HepG2 (cell line): Measurements from ENCODE around the gene HEATR1.

Experiments
- ADNP ChIP-seq: sonication (generic); formaldehyde crosslinking; IDR thresholded peaks from 2 replicates; pipeline ENCODE4 v1.4.0; 2020; ENCODE audit warnings: missing genetic modification reagents
- DDIT3 ChIP-seq: sonication (generic); formaldehyde crosslinking; IDR thresholded peaks from 2 replicates; pipeline ENCODE4 v1.4.0; 2020; ENCODE audit warnings: mild to moderate bottlenecking, missing genetic modification reagents
- EZH2 ChIP-seq: conservative IDR thresholded peaks from 2 replicates; pipeline ENCODE4 v1.6.1; 2012; ENCODE audit warnings: mild to moderate bottlenecking, low read depth, low read length, moderate library complexity
- MYC ChIP-seq: sonication (generic); formaldehyde crosslinking; IDR thresholded peaks from 2 replicates; pipeline ENCODE4 v1.9.0; 2021; ENCODE audit warnings: missing genetic modification reagents, borderline replicate concordance
- POLR2A ChIP-seq, 2 experiments: IDR thresholded peaks; 2 replicates each; pipeline ENCODE4 v1.6.1; 2011; ENCODE audit warnings: low read depth in 2 of 2, low read length in 2 of 2, mild to moderate bottlenecking in 1 of 2, moderate library complexity in 1 of 2; ENCODE audit not compliant: insufficient read depth in 1 of 2
- POLR2AphosphoS5 ChIP-seq: IDR thresholded peaks from 2 replicates; pipeline ENCODE4 v1.6.1; 2012; ENCODE audit warnings: low read depth, low read length
- RELA ChIP-seq: sonication (generic); formaldehyde crosslinking; IDR thresholded peaks from 2 replicates; pipeline ENCODE4 v1.4.0; 2020; ENCODE audit warnings: missing genetic modification reagents
- SRF ChIP-seq: IDR thresholded peaks from 2 replicates; pipeline ENCODE4 v1.6.1; 2011; ENCODE audit warnings: mild to moderate bottlenecking, low read depth, low read length, moderate library complexity
- ZNF281 ChIP-seq: sonication (generic); formaldehyde crosslinking; IDR thresholded peaks from 2 replicates; pipeline ENCODE4 v1.4.0; 2020; ENCODE audit warnings: missing genetic modification reagents, borderline replicate concordance
- ZNF546 ChIP-seq: sonication (generic); formaldehyde crosslinking; conservative IDR thresholded peaks from 2 replicates; pipeline ENCODE4 v1.8.1; 2023; ENCODE audit warnings: mild to moderate bottlenecking, missing genetic modification reagents
- ZNF580 ChIP-seq: IDR thresholded peaks from 2 replicates; pipeline ENCODE4 v1.6.1; 2016; ENCODE audit warnings: low read depth, borderline replicate concordance
- ZNF747 ChIP-seq: sonication (generic); formaldehyde crosslinking; IDR thresholded peaks from 2 replicates; pipeline ENCODE4 v1.8.1; 2023; ENCODE audit warnings: missing genetic modification reagents, mild to moderate bottlenecking, borderline replicate concordance

- TF ChIP-seq ZNF747 (CRISPR knock-in tag), result no peak
- TF ChIP-seq EZH2, result no peak
- TF ChIP-seq ADNP (CRISPR knock-in tag), result no peak
- no peak for TF ChIP-seq ZNF546
- TF ChIP-seq SRF, result no peak
- TF ChIP-seq POLR2A (IDR thresholded peaks at IDR 0.05; ENCODE audit: insufficient read depth in 1 of 2, low read depth in 2 of 2, low read length in 2 of 2), result no peak
- no peak for TF ChIP-seq MYC (CRISPR knock-in tag)
- TF ChIP-seq RELA (CRISPR knock-in tag), result no peak
- no peak for TF ChIP-seq ZNF580 (CRISPR knock-in tag)
- no peak for TF ChIP-seq POLR2AphosphoS5
- no peak for TF ChIP-seq ZNF281
- TF ChIP-seq DDIT3, result no peak
Observed at GRCh38 chr1:236561976-236562375, 42.3 kb downstream of the HEATR1 start.
